ENCODE data around the gene ITLN2. TPM values are rescaled to one million over a fixed set of nuclear protein-coding genes. Genes with fewer than 3 reads are reported as not detected.
"Not testable (repeated sequence)": the region's sequence is repeated elsewhere in the genome, so short reads cannot be mapped to it uniquely, and the experiment has no call there.

Gene ITLN2
- not detected for total RNA-seq

GRCh38 chr1:160954158-160955104 lies at the start of gene ITLN2:
Gene ITLN2 (minus strand): TSS chr1:160954809. CDS start chr1:160954741, 68 bp downstream.
- H3K9me3 Mint-ChIP-seq: no peaks in the 10 kb centered on the region
- DNase-seq (peak; percentile 69), ATAC-seq (ENCODE audit: low read depth) (peak; percentile 81)
- H3K27ac Mint-ChIP-seq: peak within 1 kb of the TSS; percentile 57
- POLR2A ChIA-PET: interaction anchor here (0.5 to 1.1 kb wide), 9 partner anchors 10 to 273 kb away, joined by 3 to 5 read pairs (median 4); no protein-coding TSS in a partner anchor
- H3K36me3 Mint-ChIP-seq: no peaks in the 10 kb centered on the region
- H3K4me1 Mint-ChIP-seq: peaks cover 12% of the 10 kb centered on the region
- no peak within 1 kb of the TSS for H3K4me3 Mint-ChIP-seq
- peaks cover 2% of the 10 kb centered on the region for H3K27me3 Mint-ChIP-seq

- H3K9me3 Mint-ChIP-seq: no peaks in the 10 kb centered on the region
- DNase-seq (no peak), ATAC-seq (ENCODE audit: low read depth) (no peak)
- no peak overlapping the region for H3K27ac Mint-ChIP-seq
- H3K27me3 Mint-ChIP-seq: no peaks in the 10 kb centered on the region
- peaks cover 11% of the 10 kb centered on the region for H3K36me3 Mint-ChIP-seq
- H3K4me3 Mint-ChIP-seq: no peak overlapping the region
- peaks cover 4% of the 10 kb centered on the region for H3K4me1 Mint-ChIP-seq
- POLR2A ChIA-PET: interaction anchor here (1.3 kb wide), 1 partner anchor 12 kb away, joined by 3 read pairs; no protein-coding TSS in a partner anchor
Observed at GRCh38 chr1:161001525-161001924, 46.9 kb upstream of the ITLN2 start.

DNA sequence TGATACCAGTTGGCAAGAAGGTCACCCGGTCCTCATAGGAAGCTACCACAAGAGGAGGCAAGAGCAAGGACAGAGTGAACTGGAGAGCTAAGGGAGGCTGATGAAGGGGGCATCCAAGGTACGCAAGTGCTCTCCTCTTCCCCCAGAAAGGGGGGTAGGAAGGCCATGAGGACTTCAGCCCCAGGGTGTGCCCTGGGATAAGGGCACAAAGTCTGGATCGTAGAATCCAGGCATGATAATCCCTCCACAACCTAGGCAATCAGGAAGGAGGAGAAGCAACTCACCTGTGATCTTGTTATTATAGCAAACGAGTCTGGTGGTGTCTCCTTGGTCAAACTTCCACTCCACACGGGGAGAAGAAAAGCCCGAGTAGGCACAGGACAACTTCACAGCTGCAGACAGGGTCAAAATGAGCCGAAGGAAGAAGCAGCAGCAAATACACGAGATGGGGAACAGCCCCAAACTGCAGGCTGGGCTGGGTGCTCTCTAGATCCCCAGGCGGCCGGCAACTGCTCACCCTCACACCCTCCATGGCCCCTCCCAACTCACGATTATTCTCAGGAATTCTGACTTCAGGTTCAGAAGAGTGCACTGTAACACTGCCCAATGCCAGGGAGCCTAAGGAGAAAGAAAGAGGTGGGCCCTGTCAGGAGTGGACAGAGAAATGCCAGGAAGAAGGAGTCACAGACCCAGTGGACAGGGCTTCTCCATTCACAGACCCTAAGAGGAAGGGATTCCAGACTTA lies 46.3 kb upstream of the ITLN2 start:
- H3K4me3 Mint-ChIP-seq: no peak overlapping the region
- H3K27ac Mint-ChIP-seq: no peak overlapping the region
- POLR2A ChIA-PET: interaction anchor here (0.8 to 1.3 kb wide), 2 partner anchors 13 to 97 kb away, joined by 3 to 4 read pairs; no protein-coding TSS in a partner anchor
- H3K36me3 Mint-ChIP-seq: peaks cover 11% of the 10 kb centered on the region
- ATAC-seq (ENCODE audit: low read depth): no peak
- no peak for DNase-seq
- no peaks in the 10 kb centered on the region for H3K27me3 Mint-ChIP-seq
- H3K4me1 Mint-ChIP-seq: peaks cover 6% of the 10 kb centered on the region
- H3K9me3 Mint-ChIP-seq: no peaks in the 10 kb centered on the region

GRCh38 chr1:160999376-160999775 lies 44.8 kb upstream of the ITLN2 start:
- H3K4me1 Mint-ChIP-seq: peaks cover 7% of the 10 kb centered on the region
- H3K9me3 Mint-ChIP-seq: no peaks in the 10 kb centered on the region
- POLR2A ChIA-PET: interaction anchor here (1.2 kb wide), 1 partner anchor 98 kb away, joined by 3 read pairs; no protein-coding TSS in a partner anchor
- H3K36me3 Mint-ChIP-seq: peaks cover 11% of the 10 kb centered on the region
- no peaks in the 10 kb centered on the region for H3K27me3 Mint-ChIP-seq
- DNase-seq: no peak
- no peak overlapping the region for H3K4me3 Mint-ChIP-seq
- H3K27ac Mint-ChIP-seq: no peak overlapping the region
- ATAC-seq (ENCODE audit: low read depth): no peak

DNA sequence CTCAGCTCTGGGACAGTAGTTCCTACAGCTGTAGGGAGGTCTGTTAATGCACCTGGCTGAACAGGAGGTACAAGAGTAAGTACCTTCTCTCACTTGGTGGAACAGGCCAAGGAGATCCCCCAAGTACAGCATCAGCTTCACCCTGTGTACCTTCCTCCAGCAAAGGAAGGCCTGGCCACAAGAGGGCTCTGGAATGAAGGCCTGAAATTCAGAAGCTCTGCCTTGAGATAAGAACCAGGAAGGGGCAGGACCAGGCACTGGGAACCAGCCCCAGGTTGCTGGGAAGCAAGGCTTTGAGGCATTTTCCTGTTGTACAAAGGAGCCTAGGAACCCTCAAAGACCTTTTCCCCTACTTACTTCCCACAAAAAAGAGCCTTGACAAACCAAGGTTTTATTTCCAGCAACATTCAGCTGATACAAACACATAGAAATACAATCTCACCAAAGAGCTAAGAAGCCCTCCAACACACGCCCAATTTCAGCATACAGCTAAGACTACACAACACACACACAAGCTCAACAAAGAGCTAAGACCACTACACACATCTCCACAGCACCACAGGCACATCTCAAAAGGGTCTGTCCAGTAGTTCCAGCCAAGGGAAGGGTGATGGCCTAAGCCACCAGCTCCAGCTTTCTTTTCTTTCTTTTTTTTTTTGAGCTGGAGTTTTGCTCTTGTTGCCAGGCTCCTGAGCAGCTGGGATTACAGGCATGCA lies 42.9 kb upstream of the ITLN2 start:
- POLR2A ChIA-PET: interaction anchor here (0.6 to 2.3 kb wide), 7 partner anchors 10 to 101 kb away, joined by 3 to 22 read pairs (median 3); partner anchors contain the start of genes KLHDC9, TSTD1 and USF1
- peaks cover 3% of the 10 kb centered on the region for H3K27me3 Mint-ChIP-seq
- H3K4me1 Mint-ChIP-seq: peaks cover 7% of the 10 kb centered on the region

DNA sequence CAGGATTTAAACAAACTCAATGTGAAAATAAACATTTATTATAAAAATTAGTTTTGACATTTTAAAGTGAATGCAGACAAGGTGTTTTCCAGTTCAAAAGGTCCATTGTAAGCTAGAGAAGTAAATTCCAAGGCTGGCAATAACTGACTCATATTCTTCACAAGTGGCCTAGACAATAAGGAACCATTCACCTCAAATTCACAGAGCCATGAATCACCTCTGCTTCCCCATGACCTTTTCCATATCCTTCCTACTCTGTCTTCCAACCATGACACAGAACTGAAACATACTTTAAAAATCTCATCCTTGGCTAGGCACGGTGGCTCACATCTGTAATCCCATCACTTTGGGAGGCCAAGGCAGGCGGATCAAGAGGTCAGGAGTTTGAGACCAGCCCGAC lies 41.6 kb upstream of the ITLN2 start:
- Mint-ChIP-seq H3K27me3 (peaks cover 3% of the 10 kb centered on the region), H3K27ac (no peak overlapping the region), H3K4me1 (peaks cover 7% of the 10 kb centered on the region), H3K9me3 (no peaks in the 10 kb centered on the region), H3K36me3 (peaks cover 11% of the 10 kb centered on the region), H3K4me3 (no peak overlapping the region)
- no peak for ATAC-seq (ENCODE audit: low read depth)
- POLR2A ChIA-PET: no interaction called here
- DNase-seq: no peak

More for the DNA sequence above, 42.9 kb upstream of the ITLN2 start:
- peaks cover 11% of the 10 kb centered on the region for H3K36me3 Mint-ChIP-seq
- no peak overlapping the region for H3K4me3 Mint-ChIP-seq
- peak; percentile 83 for ATAC-seq (ENCODE audit: low read depth)
- H3K9me3 Mint-ChIP-seq: no peaks in the 10 kb centered on the region
- peak overlapping the region; percentile 57 for H3K27ac Mint-ChIP-seq
- no peak for DNase-seq

GRCh38 chr1:160993544-160994193 lies 39.1 kb upstream of the ITLN2 start:
- no peak overlapping the region for H3K27ac Mint-ChIP-seq
- DNase-seq: no peak
- peaks cover 12% of the 10 kb centered on the region for H3K4me1 Mint-ChIP-seq
- POLR2A ChIA-PET: interaction anchor here (0.7 kb wide), 1 partner anchor 111 kb away, joined by 3 read pairs; no protein-coding TSS in a partner anchor
- H3K36me3 Mint-ChIP-seq: peaks cover 1% of the 10 kb centered on the region
- H3K9me3 Mint-ChIP-seq: no peaks in the 10 kb centered on the region
- H3K27me3 Mint-ChIP-seq: peaks cover 3% of the 10 kb centered on the region
- no peak overlapping the region for H3K4me3 Mint-ChIP-seq
- no peak for ATAC-seq (ENCODE audit: low read depth)

DNA sequence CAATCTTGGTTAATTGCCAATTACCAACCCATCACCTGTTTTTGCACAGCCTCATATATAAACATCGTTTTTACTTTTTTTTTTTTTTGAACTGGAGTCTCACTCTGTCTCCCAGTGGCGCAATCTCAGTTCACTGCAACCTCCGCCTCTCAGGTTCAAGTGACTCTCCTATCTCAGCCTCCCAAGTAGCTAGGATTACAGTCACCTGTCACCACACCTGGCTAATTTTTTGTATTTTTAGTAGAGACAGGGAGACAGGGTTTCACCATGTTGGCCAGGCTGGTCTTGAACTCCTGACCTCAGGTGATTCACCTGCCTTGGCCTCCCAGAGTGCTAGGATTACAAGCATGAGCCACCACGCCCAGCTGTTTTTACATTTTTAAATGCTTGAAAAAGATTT lies 37.4 kb upstream of the ITLN2 start:
- H3K4me1 Mint-ChIP-seq; H3K27me3 Mint-ChIP-seq; H3K4me3 Mint-ChIP-seq; ATAC-seq (ENCODE audit: low read depth); H3K27ac Mint-ChIP-seq; H3K9me3 Mint-ChIP-seq; DNase-seq; H3K36me3 Mint-ChIP-seq: not testable (repeated sequence)
- POLR2A ChIA-PET: interaction anchor here (0.6 to 0.7 kb wide), 2 partner anchors 82 to 310 kb away, joined by 4 to 7 read pairs; no protein-coding TSS in a partner anchor

- Mint-ChIP-seq H3K4me3 (no peak overlapping the region), H3K36me3 (no peaks in the 10 kb centered on the region), H3K4me1 (peaks cover 4% of the 10 kb centered on the region), H3K9me3 (no peaks in the 10 kb centered on the region), H3K27me3 (peaks cover 10% of the 10 kb centered on the region), H3K27ac (no peak overlapping the region)
- no peak for ATAC-seq (ENCODE audit: low read depth)
- no peak for DNase-seq
- POLR2A ChIA-PET: interaction anchor here (1.3 kb wide), 1 partner anchor 10 kb away, joined by 3 read pairs; no protein-coding TSS in a partner anchor
Observed at GRCh38 chr1:160987359-160988050, 32.9 kb upstream of the ITLN2 start.

DNA sequence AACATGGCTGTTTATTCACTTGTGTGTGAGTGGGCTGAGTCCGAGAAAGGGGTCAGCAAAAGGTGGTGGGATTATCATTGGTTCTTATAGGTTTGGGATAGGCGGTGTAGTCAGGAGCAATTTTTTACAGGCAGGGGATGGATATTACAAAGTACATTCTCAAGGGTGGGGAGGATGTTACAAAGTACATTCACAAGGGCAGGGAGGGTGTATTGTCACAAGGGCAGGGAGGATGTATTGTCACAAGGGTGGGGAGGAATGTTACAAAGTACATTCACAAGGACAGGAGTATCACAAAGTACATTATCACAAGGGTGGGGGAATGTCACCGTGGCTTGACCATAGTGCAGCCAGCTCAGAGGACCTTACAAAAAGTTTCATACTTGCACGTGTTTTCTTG lies 31.1 kb upstream of the ITLN2 start:
- ATAC-seq (ENCODE audit: low read depth): no peak
- peaks cover 15% of the 10 kb centered on the region for H3K4me1 Mint-ChIP-seq
- peaks cover 26% of the 10 kb centered on the region for H3K27me3 Mint-ChIP-seq
- H3K36me3 Mint-ChIP-seq: no peaks in the 10 kb centered on the region
- POLR2A ChIA-PET: no interaction called here
- no peak overlapping the region for H3K4me3 Mint-ChIP-seq
- H3K9me3 Mint-ChIP-seq: no peaks in the 10 kb centered on the region
- H3K27ac Mint-ChIP-seq: no peak overlapping the region
- no peak for DNase-seq

GRCh38 chr1:160981584-160982411 lies 27.2 kb upstream of the ITLN2 start:
- Mint-ChIP-seq H3K4me1 (peaks cover 11% of the 10 kb centered on the region), H3K4me3 (peak overlapping the region; percentile 78), H3K36me3 (no peaks in the 10 kb centered on the region), H3K27ac (no peak overlapping the region), H3K27me3 (peaks cover 37% of the 10 kb centered on the region), H3K9me3 (no peaks in the 10 kb centered on the region)
- POLR2A ChIA-PET: interaction anchor here (0.8 kb wide), 1 partner anchor 16 kb away, joined by 3 read pairs; no protein-coding TSS in a partner anchor
- ATAC-seq (ENCODE audit: low read depth) (peak; percentile 80), DNase-seq (peak; percentile 44)
